SK-N-SH treated with all-trans-retinoic acid at 6 μM for 48 hours (cell line): ENCODE results near the gene AKAP9.

Experiments used
- ATAC-seq: fragments of 200-7000 bp; cut with Tn5 transposase; 3 replicates; pipeline ENCODE4 v1.9.1; 2020; ENCODE audit warnings: mild to moderate bottlenecking, moderate library complexity
- ARNTL ChIP-seq: fragments of 450-650 bp; formaldehyde crosslinking; IDR thresholded peaks from 2 replicates; pipeline ENCODE4 v1.5.0; 2020; ENCODE audit warnings: low read depth, mild to moderate bottlenecking, moderate library complexity, borderline replicate concordance
- BACH2 ChIP-seq: fragments of 250-450 bp; sonication (Bioruptor Pico); IDR thresholded peaks from 2 replicates; pipeline ENCODE4 v1.9.0; 2021; ENCODE audit warnings: mild to moderate bottlenecking, borderline replicate concordance
- CREB5 ChIP-seq: fragments of 250-450 bp; sonication (Bioruptor Pico); IDR thresholded peaks from 2 replicates; pipeline ENCODE4 v1.5.1; 2020; ENCODE audit warnings: low read depth, mild to moderate bottlenecking, moderate library complexity
- CSDC2 ChIP-seq: fragments of 250-450 bp; sonication (Bioruptor Pico); IDR thresholded peaks from 2 replicates; pipeline ENCODE4 v1.5.0; 2020; ENCODE audit warnings: mild to moderate bottlenecking, moderate library complexity
- ESRRG ChIP-seq: fragments of 250-450 bp; sonication (Bioruptor Pico); IDR thresholded peaks from 2 replicates; pipeline ENCODE4 v1.6.1; 2021; ENCODE audit warnings: mild to moderate bottlenecking
- GLIS3 ChIP-seq: fragments of 250-450 bp; sonication (Bioruptor Pico); IDR thresholded peaks from 2 replicates; pipeline ENCODE4 v1.5.0; 2020; ENCODE audit warnings: mild to moderate bottlenecking, moderate library complexity
- ISL1 ChIP-seq: fragments of 250-450 bp; sonication (Bioruptor Pico); IDR thresholded peaks from 2 replicates; pipeline ENCODE4 v2.1.2; 2022; ENCODE audit warnings: mild to moderate bottlenecking, moderate library complexity
- OSR1 ChIP-seq: fragments of 250-450 bp; sonication (Bioruptor Pico); IDR thresholded peaks from 2 replicates; pipeline ENCODE4 v1.8.0; 2022; ENCODE audit warnings: moderate library complexity, mild to moderate bottlenecking, inconsistent platforms
- PATZ1 ChIP-seq: fragments of 250-450 bp; sonication (Bioruptor Pico); IDR thresholded peaks from 2 replicates; pipeline ENCODE4 v1.8.0; 2020; ENCODE audit warnings: mild to moderate bottlenecking, moderate library complexity, borderline replicate concordance
- PPARA ChIP-seq: fragments of 250-450 bp; sonication (Bioruptor Pico); IDR thresholded peaks from 2 replicates; pipeline ENCODE4 v1.5.0; 2020; ENCODE audit warnings: mild to moderate bottlenecking, borderline replicate concordance
- RARB ChIP-seq: fragments of 250-450 bp; sonication (Bioruptor Pico); IDR thresholded peaks from 2 replicates; pipeline ENCODE4 v1.8.0; 2021; ENCODE audit warnings: mild to moderate bottlenecking, moderate library complexity
- SNAI2 ChIP-seq: fragments of 250-450 bp; sonication (Bioruptor Pico); IDR thresholded peaks from 2 replicates; pipeline ENCODE4 v1.5.0; 2020; ENCODE audit warnings: mild to moderate bottlenecking, moderate library complexity
- TCF4 ChIP-seq: fragments of 250-450 bp; sonication (Bioruptor Pico); IDR thresholded peaks from 2 replicates; pipeline ENCODE4 v1.8.0; 2021; ENCODE audit warnings: mild to moderate bottlenecking, moderate library complexity, borderline replicate concordance
- TOX ChIP-seq: fragments of 250-450 bp; sonication (Bioruptor Pico); IDR thresholded peaks from 2 replicates; pipeline ENCODE4 v1.8.0; 2021; ENCODE audit warnings: mild to moderate bottlenecking, moderate library complexity, borderline replicate concordance
- ZC3H10 ChIP-seq: fragments of 250-450 bp; sonication (Bioruptor Pico); IDR thresholded peaks from 2 replicates; pipeline ENCODE4 v1.5.1; 2021; ENCODE audit warnings: mild to moderate bottlenecking, moderate library complexity
- ZFP3 ChIP-seq: fragments of 250-450 bp; sonication (Bioruptor Pico); IDR thresholded peaks from 2 replicates; pipeline ENCODE4 v1.5.0; 2020; ENCODE audit warnings: mild to moderate bottlenecking, moderate library complexity
- ZFP30 ChIP-seq: fragments of 450-650 bp; formaldehyde crosslinking; IDR thresholded peaks from 2 replicates; pipeline ENCODE4 v1.5.0; 2022; ENCODE audit warnings: mild to moderate bottlenecking, moderate library complexity
- ZNF565 ChIP-seq: fragments of 450-650 bp; formaldehyde crosslinking; conservative IDR thresholded peaks from 2 replicates; pipeline ENCODE4 v1.5.0; 2020; ENCODE audit warnings: low read depth, mild to moderate bottlenecking, moderate library complexity
- ZNF70 ChIP-seq: fragments of 450-650 bp; formaldehyde crosslinking; IDR thresholded peaks from 2 replicates; pipeline ENCODE4 v1.5.0; 2020; ENCODE audit warnings: mild to moderate bottlenecking, moderate library complexity
- ZNF8 ChIP-seq: fragments of 450-650 bp; formaldehyde crosslinking; IDR thresholded peaks from 2 replicates; pipeline ENCODE4 v1.5.0; 2020; ENCODE audit warnings: mild to moderate bottlenecking, moderate library complexity
- TF ChIP-seq, protein P1 (sequence below): fragments of 250-450 bp; sonication (Bioruptor Pico); IDR thresholded peaks from 2 replicates; pipeline ENCODE4 v1.5.0; 2020; ENCODE audit warnings: mild to moderate bottlenecking, moderate library complexity
- TF ChIP-seq, protein P2 (sequence below): fragments of 250-450 bp; sonication (Bioruptor Pico); IDR thresholded peaks from 2 replicates; pipeline ENCODE4 v1.5.1; 2021; ENCODE audit warnings: mild to moderate bottlenecking, moderate library complexity

The AKAP9 gene

DNA sequence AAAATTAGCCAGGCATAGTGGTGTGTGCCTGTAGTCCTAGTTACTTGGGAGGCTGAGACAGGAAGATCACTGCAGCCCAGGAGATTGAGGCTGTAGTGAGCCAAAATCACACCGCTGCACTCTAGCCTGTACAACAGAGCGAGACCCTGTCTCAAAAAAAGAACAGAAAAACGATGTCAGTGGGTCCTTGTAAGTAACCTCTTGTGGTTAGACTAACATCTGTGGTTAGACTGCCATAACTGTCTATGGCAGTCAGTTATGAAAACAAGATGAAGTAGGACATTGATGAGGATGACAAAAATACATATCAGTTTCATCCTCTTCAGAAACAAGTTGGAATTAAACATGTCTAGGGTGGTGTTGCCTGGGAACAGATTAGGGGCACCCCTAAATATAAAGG lies 53.3 kb downstream of the AKAP9 start (continued):
- TF ChIP-seq CSDC2 (CRISPR knock-in tag) (no peak), ZNF565 (CRISPR knock-in tag) (no peak), TOX (CRISPR knock-in tag) (no peak), TCF4 (CRISPR knock-in tag) (no peak), ZC3H10 (CRISPR knock-in tag) (no peak), SNAI2 (CRISPR knock-in tag) (no peak)
- TF ChIP-seq, all 23 proteins: peak for 0

DNA sequence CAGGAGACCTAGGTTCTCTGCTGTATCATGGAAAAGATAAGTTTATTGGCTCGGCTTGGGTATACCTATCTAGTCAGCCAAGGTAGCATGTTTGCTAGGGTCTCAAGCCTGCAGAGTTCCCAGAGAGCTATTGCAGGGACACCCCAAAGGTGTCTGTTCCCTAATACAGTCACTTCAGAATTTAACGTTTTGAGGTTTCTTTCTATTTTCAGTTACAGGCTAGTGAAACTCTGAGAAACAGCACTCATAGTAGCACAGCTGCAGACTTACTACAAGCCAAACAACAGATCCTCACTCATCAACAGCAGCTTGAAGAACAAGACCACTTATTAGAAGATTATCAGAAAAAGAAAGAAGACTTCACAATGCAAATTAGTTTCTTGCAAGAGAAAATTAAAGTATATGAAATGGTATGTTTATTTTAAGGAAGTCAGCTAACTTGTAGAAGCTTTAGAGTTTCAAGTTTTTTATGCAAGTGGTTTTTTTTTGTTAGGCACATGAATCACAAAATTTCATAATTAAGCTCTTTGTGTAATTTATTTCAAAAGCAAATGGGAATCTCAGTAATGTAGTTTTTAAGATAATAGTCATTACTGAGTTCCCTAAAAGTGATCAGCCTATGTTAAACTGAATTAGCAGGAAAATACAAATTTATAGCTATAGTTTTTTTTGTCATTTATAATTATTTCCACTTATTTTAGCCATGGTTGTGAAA lies 54.9 kb downstream of the AKAP9 start:
- no peak for ATAC-seq
- TF ChIP-seq SNAI2 (CRISPR knock-in tag) = no peak

- TF ChIP-seq ZNF70 (no peak), CREB5 (CRISPR knock-in tag) (no peak), ISL1 (CRISPR knock-in tag) (no peak), CSDC2 (CRISPR knock-in tag) (no peak), ZFP3 (CRISPR knock-in tag) (no peak), TCF4 (CRISPR knock-in tag) (no peak), ZNF8 (CRISPR knock-in tag) (no peak), PPARA (no peak), ESRRG (CRISPR knock-in tag) (no peak), SNAI2 (CRISPR knock-in tag) (no peak), ARNTL (CRISPR knock-in tag) (no peak), RARB (CRISPR knock-in tag) (no peak), ZNF565 (CRISPR knock-in tag) (no peak), OSR1 (CRISPR knock-in tag) (no peak), ZFP30 (no peak), TOX (CRISPR knock-in tag) (no peak), PATZ1 (no peak), ZC3H10 (CRISPR knock-in tag) (no peak)
- TF ChIP-seq, protein P1, sequence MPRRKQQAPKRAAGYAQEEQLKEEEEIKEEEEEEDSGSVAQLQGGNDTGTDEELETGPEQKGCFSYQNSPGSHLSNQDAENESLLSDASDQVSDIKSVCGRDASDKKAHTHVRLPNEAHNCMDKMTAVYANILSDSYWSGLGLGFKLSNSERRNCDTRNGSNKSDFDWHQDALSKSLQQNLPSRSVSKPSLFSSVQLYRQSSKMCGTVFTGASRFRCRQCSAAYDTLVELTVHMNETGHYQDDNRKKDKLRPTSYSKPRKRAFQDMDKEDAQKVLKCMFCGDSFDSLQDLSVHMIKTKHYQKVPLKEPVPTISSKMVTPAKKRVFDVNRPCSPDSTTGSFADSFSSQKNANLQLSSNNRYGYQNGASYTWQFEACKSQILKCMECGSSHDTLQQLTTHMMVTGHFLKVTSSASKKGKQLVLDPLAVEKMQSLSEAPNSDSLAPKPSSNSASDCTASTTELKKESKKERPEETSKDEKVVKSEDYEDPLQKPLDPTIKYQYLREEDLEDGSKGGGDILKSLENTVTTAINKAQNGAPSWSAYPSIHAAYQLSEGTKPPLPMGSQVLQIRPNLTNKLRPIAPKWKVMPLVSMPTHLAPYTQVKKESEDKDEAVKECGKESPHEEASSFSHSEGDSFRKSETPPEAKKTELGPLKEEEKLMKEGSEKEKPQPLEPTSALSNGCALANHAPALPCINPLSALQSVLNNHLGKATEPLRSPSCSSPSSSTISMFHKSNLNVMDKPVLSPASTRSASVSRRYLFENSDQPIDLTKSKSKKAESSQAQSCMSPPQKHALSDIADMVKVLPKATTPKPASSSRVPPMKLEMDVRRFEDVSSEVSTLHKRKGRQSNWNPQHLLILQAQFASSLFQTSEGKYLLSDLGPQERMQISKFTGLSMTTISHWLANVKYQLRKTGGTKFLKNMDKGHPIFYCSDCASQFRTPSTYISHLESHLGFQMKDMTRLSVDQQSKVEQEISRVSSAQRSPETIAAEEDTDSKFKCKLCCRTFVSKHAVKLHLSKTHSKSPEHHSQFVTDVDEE (CRISPR knock-in tag) = no peak
- TF ChIP-seq, protein P2, sequence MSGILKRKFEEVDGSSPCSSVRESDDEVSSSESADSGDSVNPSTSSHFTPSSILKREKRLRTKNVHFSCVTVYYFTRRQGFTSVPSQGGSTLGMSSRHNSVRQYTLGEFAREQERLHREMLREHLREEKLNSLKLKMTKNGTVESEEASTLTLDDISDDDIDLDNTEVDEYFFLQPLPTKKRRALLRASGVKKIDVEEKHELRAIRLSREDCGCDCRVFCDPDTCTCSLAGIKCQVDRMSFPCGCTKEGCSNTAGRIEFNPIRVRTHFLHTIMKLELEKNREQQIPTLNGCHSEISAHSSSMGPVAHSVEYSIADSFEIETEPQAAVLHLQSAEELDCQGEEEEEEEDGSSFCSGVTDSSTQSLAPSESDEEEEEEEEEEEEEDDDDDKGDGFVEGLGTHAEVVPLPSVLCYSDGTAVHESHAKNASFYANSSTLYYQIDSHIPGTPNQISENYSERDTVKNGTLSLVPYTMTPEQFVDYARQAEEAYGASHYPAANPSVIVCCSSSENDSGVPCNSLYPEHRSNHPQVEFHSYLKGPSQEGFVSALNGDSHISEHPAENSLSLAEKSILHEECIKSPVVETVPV = no peak
- TF ChIP-seq, all 23 proteins: peak for 0
- ATAC-seq = no peak
These were observed 59.2 kb downstream of the AKAP9 start for GRCh38 chr7:91999631-92000565.

GRCh38 chr7:92002720-92003119 lies 62.1 kb downstream of the AKAP9 start:
- TF ChIP-seq GLIS3 (CRISPR knock-in tag) (no peak), PPARA (no peak), BACH2 (no peak), CSDC2 (CRISPR knock-in tag) (no peak), ZC3H10 (CRISPR knock-in tag) (no peak)
- TF ChIP-seq, all 23 proteins: peak for 0
- ATAC-seq = no peak
